Astrocyte (in vitro differentiated cells and primary cell): ENCODE results near the gene PLEKHG4B.

Source experiments
- CTCF ChIP-seq: IDR thresholded peaks from 2 replicates; pipeline ENCODE4 v1.5.1; 2011; ENCODE audit warnings: low read depth, mild to moderate bottlenecking, inconsistent platforms, low read length, moderate library complexity; ENCODE audit not compliant: insufficient read depth
- EZH2 ChIP-seq: IDR thresholded peaks from 2 replicates; pipeline ENCODE4 v1.6.1; 2012; ENCODE audit warnings: mild to moderate bottlenecking, low read length, inconsistent platforms; ENCODE audit not compliant: insufficient read depth

- no peak for TF ChIP-seq CTCF
- TF ChIP-seq EZH2 = no peak
Observed at GRCh38 chr5:219460-219863, 127.5 kb downstream of the PLEKHG4B start.
